NCI-H2227 (cell line): ENCODE data around the gene KLHL33.
"Not testable (repeated sequence)": the region's sequence is repeated elsewhere in the genome, so short reads cannot be mapped to it uniquely, and the experiment has no call there.

Experiments
- DNase-seq: peaks from one replicate; lab custom pipeline; 2025; ENCODE audit not compliant: unreplicated experiment; lab: John Stamatoyannopoulos, UW

KLHL33 gene

GRCh38 chr14:20452831-20453230 lies 16.9 kb upstream of the KLHL33 start:
- not testable (repeated sequence) for DNase-seq

DNA sequence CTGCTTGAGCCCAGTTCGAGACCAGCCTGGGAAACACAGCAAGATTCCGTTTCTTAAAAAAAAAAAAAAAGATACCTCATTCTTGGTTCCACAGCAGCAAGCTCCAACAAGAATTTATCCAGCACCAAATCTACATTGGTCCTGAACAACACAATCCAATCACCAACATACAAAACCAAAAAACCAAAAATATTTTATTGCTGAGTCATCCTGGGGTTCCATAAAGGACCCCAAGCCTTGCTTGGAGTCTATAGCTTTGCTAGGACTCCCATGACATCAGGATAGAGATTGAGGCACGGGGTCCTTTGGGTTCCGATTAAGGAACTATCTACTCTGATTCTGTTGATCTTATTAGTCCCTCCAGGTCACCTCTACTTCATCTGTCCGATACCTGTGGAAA lies 10.9 kb upstream of the KLHL33 start:
- no peak for DNase-seq

- DNase-seq: not testable (repeated sequence)
Measured at GRCh38 chr14:20443650-20444049, 7.7 kb upstream of the KLHL33 start.

- no peak for DNase-seq
Measured at GRCh38 chr14:20441461-20441860, 5.5 kb upstream of the KLHL33 start.

- DNase-seq: no peak
Measured at GRCh38 chr14:20440882-20441281, 4.9 kb upstream of the KLHL33 start.

- no peak for DNase-seq
Measured at GRCh38 chr14:20440465-20440864, 4.5 kb upstream of the KLHL33 start.

DNA sequence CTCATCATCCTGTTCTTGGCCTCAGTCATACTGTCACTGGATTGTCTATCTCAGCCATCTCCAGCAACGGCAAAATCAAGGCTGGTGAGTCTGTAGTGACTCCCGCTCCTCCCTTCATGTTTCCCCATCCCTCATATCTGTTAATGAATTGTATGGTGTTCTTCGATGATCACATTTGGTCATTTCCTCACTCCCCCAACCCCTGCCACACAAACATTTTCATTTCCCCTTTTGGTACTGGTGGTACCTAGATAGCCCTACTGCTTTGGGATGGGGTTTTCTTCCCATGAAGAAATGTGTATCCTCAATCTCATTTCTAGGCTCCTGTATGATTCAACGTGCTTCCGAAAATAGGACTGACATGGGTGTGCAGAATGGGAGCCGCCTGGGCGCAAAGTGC lies 2.7 kb upstream of the KLHL33 start:
- no peak for DNase-seq

GRCh38 chr14:20436363-20436755 lies 393 bp upstream of the KLHL33 start:
- DNase-seq: no peak

DNA sequence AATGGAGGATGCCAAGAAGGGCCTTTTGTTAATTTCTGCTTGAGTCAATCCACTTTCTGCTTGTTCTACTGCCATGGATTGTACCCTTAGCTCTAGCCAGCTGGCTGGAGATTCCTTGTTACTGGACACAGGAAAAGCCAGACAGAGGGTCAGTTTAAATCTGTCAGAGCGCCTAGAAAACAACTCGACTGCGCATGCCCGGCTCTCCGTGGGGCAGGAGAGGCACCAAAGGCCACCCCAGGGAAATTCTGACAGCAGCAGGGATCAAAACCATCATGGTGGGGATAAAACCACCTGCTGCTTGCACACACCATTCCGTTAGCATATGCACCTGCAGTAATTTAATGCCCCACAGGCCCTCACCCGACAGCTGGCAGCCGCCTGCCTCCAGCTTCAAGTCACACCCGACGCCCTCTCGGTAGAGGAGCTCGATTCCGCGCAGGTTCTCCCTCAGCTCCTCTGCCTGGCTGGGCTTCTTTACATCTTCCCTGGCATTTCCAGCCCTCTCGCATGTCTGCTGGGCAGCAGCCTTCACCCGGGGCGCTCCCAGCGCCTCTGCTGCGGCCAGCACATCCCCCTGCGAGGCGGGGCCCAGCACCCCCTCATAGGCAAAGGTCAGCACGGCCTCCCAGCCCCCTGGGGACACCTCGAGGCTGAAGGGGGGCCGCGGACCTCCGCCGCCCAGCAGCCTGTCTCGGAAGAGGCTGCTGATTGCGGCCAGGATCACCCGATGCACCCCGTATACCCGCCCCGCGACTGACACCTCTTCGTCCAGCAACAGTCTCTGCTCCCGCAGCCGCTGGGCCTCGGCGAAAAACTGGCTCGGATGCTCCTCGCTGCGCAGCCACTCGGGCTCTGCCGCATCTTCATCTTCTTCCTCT lies 1.0 kb downstream of the KLHL33 start:
- DNase-seq: peak; percentile 27

- no peak for DNase-seq
Measured at GRCh38 chr14:20429801-20430669, 5.9 kb downstream of the KLHL33 start.

DNA sequence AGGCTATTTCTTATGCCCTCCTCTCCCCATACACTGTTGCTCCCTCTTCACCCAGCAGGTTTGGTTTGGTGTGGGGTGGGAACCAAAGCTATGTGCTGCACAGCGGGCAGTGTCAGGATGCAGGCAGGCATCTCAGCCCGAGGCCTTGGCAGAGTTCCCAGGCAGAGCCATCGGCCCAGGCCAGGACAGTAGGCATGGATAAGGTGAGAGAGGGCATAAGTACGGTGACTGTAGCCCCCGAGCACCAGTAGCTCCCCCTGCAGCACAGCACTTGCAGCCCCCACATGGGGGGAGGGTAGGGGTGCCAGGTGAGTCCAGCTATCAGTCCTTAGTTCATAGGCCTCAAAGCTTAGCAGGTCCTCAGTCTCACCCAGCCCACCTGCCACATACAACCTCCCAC lies 7.2 kb downstream of the KLHL33 start:
- DNase-seq: no peak

DNA sequence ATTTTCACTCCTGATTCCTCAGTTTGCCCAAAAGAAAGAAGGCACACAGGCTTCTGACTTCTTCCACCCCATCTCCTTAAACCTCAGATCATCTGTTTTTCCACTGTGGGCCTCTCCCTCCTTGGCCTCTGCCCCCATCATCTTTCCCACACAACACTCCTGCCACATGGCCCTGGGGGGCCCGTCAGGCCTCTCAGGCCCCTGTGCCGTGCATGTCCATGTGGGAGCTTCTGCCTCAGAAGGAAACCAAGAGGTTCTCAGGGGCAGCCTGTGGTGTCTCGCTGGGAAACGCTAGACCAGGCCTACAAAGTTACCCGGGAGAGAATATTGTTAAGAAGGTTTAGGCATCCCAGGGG lies 8.0 kb downstream of the KLHL33 start:
- DNase-seq: no peak

- DNase-seq: peak; percentile 34
Measured at GRCh38 chr14:20427231-20428009, 8.5 kb downstream of the KLHL33 start.

DNA sequence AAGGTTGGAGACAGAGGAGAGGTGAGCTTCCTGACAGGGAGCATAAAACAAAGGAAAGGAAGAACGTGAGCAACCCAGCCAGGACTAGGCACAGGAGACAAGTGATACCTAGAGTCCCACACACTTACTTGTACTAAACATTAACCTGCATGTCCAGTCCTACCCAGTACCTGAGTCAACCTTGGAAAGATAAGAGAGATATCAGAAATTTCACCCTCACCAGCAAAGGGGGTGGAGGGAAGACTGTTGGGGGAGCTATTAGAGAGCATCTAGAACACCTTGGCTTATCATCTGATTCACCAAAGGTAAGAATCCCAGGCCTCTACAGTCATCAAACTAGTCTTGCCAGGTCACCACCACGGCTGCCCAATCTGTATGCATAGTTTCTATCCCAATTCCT lies 11.1 kb downstream of the KLHL33 start:
- no peak for DNase-seq

- no peak for DNase-seq
Measured at GRCh38 chr14:20422886-20423285, 13.1 kb downstream of the KLHL33 start.

- no peak for DNase-seq
Measured at GRCh38 chr14:20421267-20421666, 14.7 kb downstream of the KLHL33 start.

GRCh38 chr14:20419419-20419818 lies 16.5 kb downstream of the KLHL33 start:
- no peak for DNase-seq

GRCh38 chr14:20418501-20418909 lies 17.5 kb downstream of the KLHL33 start:
- no peak for DNase-seq

DNA sequence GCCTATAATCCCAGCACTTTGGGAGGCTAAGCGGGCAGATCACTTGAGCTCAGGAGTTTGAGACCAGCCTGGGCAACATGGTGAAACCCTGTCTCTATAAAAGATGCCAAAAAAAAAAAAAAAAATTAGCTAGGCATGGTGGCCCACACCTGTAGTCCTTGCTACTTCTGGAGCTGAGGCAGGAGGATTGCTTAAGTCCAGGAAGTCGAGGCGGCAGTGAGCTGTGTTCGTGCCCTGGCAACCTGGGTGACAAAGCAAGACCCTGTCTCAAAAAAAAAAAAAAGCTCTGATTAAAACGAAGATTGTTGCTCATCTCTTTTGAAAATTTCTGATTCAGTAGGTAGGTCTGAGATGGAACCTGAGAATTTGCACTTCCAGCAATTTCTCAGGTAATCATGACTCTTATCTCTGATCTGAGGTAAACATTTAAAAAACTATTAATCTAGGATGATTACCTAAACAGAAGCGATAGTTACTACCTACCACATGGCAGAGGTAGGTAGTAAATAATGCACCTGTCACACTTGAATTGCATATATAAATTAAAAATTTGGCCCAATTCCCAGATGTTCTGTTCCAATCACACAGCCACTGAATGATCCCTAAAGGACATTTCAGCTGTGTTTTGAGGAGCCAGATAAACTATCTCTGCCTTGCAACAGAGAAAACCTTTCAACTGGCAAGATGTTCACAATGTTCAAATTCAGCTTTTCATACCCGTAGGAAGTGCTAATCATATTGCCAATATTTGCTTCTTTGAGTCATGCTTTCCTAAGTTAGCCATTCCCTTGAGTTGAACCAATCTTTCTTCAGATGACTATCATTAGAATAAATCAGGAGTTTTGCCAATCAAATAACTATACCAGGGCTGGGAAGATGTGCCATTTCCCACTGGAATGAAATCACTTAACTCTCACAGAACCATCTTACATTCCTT lies 18.4 kb downstream of the KLHL33 start:
- no peak for DNase-seq

- no peak for DNase-seq
Measured at GRCh38 chr14:20416223-20416622, 19.7 kb downstream of the KLHL33 start.
